ENCODE measurements around the gene UGT1A8. TPM values are rescaled to one million over a fixed set of nuclear protein-coding genes. Genes with fewer than 3 reads are reported as not detected.
"Not testable (repeated sequence)": the region's sequence is repeated elsewhere in the genome, so short reads cannot be mapped to it uniquely, and the experiment has no call there.

UGT1A8 gene
- total RNA-seq, 2 experiments from 2014 or later: not detected

GRCh38 chr2:233603520-233603919 is 13.9 kb upstream of the UGT1A8 start:
- Mint-ChIP-seq H3K4me3 (no peak overlapping the region), H3K27ac (no peak overlapping the region), H3K36me3 (no peaks in the 10 kb centered on the region), H3K27me3 (peaks cover 11% of the 10 kb centered on the region), H3K9me3 (peaks cover 5% of the 10 kb centered on the region), H3K4me1 (no peaks in the 10 kb centered on the region)
- ATAC-seq (ENCODE audit: low read depth): no peak
- POLR2A ChIA-PET: no interaction called here
- DNase-seq: no peak

- POLR2A ChIA-PET: no interaction called here
- Mint-ChIP-seq H3K4me3 (no peak overlapping the region), H3K4me1 (no peaks in the 10 kb centered on the region), H3K9me3 (peaks cover 5% of the 10 kb centered on the region), H3K36me3 (no peaks in the 10 kb centered on the region), H3K27ac (no peak overlapping the region), H3K27me3 (peaks cover 11% of the 10 kb centered on the region)
- no peak for ATAC-seq (ENCODE audit: low read depth)
- DNase-seq: no peak
Observed at GRCh38 chr2:233604826-233605225, 12.6 kb upstream of the UGT1A8 start.

GRCh38 chr2:233605680-233606079 is 11.8 kb upstream of the UGT1A8 start:
- DNase-seq (no peak), ATAC-seq (ENCODE audit: low read depth) (no peak)
- Mint-ChIP-seq H3K4me3 (no peak overlapping the region), H3K9me3 (peaks cover 7% of the 10 kb centered on the region), H3K27me3 (peaks cover 9% of the 10 kb centered on the region), H3K4me1 (no peaks in the 10 kb centered on the region), H3K27ac (no peak overlapping the region), H3K36me3 (no peaks in the 10 kb centered on the region)
- POLR2A ChIA-PET: no interaction called here

GRCh38 chr2:233611284-233611683 is 6.1 kb upstream of the UGT1A8 start:
- DNase-seq: no peak
- H3K36me3 Mint-ChIP-seq: peaks cover 3% of the 10 kb centered on the region
- POLR2A ChIA-PET: no interaction called here
- H3K27me3 Mint-ChIP-seq: peaks cover 19% of the 10 kb centered on the region
- H3K4me3 Mint-ChIP-seq: no peak overlapping the region
- no peak for ATAC-seq (ENCODE audit: low read depth)
- H3K27ac Mint-ChIP-seq: no peak overlapping the region
- H3K9me3 Mint-ChIP-seq: peaks cover 10% of the 10 kb centered on the region
- H3K4me1 Mint-ChIP-seq: no peaks in the 10 kb centered on the region

GRCh38 chr2:233620204-233620603 is 2.8 kb downstream of the UGT1A8 start:
- POLR2A ChIA-PET: no interaction called here
- ATAC-seq (ENCODE audit: low read depth) (no peak), DNase-seq (no peak)
- H3K36me3 Mint-ChIP-seq: no peaks in the 10 kb centered on the region
- no peaks in the 10 kb centered on the region for H3K4me1 Mint-ChIP-seq
- H3K4me3 Mint-ChIP-seq: no peak overlapping the region
- H3K9me3 Mint-ChIP-seq: peaks cover 3% of the 10 kb centered on the region
- H3K27me3 Mint-ChIP-seq: peaks cover 15% of the 10 kb centered on the region
- H3K27ac Mint-ChIP-seq: no peak overlapping the region

- H3K9me3 Mint-ChIP-seq; H3K4me1 Mint-ChIP-seq; DNase-seq; H3K27ac Mint-ChIP-seq; POLR2A ChIA-PET; ATAC-seq (ENCODE audit: low read depth); H3K36me3 Mint-ChIP-seq; H3K4me3 Mint-ChIP-seq: not testable (repeated sequence)
- peaks cover 15% of the 10 kb centered on the region for H3K27me3 Mint-ChIP-seq
Observed at GRCh38 chr2:233621863-233622262, 4.4 kb downstream of the UGT1A8 start.

- H3K27ac Mint-ChIP-seq: no peak overlapping the region
- ATAC-seq (ENCODE audit: low read depth) (no peak), DNase-seq (no peak)
- H3K4me1 Mint-ChIP-seq: no peaks in the 10 kb centered on the region
- H3K4me3 Mint-ChIP-seq: no peak overlapping the region
- H3K9me3 Mint-ChIP-seq: peaks cover 8% of the 10 kb centered on the region
- H3K27me3 Mint-ChIP-seq: peaks cover 15% of the 10 kb centered on the region
- POLR2A ChIA-PET: no interaction called here
- no peaks in the 10 kb centered on the region for H3K36me3 Mint-ChIP-seq
Observed at GRCh38 chr2:233627331-233628025, 10.0 kb downstream of the UGT1A8 start.

GRCh38 chr2:233636306-233636705 is 18.9 kb downstream of the UGT1A8 start, which contains the start of gene UGT1A10:
UGT1A10 (plus strand) TSS chr2:233636448; CDS start chr2:233636523, 75 bp downstream.
- H3K36me3 Mint-ChIP-seq; ATAC-seq (ENCODE audit: low read depth); H3K27ac Mint-ChIP-seq; H3K4me1 Mint-ChIP-seq; DNase-seq; POLR2A ChIA-PET; H3K4me3 Mint-ChIP-seq; H3K9me3 Mint-ChIP-seq: not testable (repeated sequence)
- peaks cover 15% of the 10 kb centered on the region for H3K27me3 Mint-ChIP-seq

- H3K4me3 Mint-ChIP-seq: no peak overlapping the region
- H3K9me3 Mint-ChIP-seq: no peaks in the 10 kb centered on the region
- H3K27ac Mint-ChIP-seq: no peak overlapping the region
- peaks cover 5% of the 10 kb centered on the region for H3K27me3 Mint-ChIP-seq
- H3K36me3 Mint-ChIP-seq: peaks cover 1% of the 10 kb centered on the region
- peaks cover 5% of the 10 kb centered on the region for H3K4me1 Mint-ChIP-seq
- ATAC-seq (ENCODE audit: low read depth) (no peak), DNase-seq (no peak)
- POLR2A ChIA-PET: no interaction called here
Observed at GRCh38 chr2:233638836-233639235, 21.4 kb downstream of the UGT1A8 start.

- POLR2A ChIA-PET: no interaction called here
- Mint-ChIP-seq H3K36me3 (peaks cover 1% of the 10 kb centered on the region), H3K4me1 (peaks cover 5% of the 10 kb centered on the region), H3K4me3 (no peak overlapping the region), H3K27me3 (peaks cover 2% of the 10 kb centered on the region), H3K9me3 (peaks cover 2% of the 10 kb centered on the region), H3K27ac (no peak overlapping the region)
- ATAC-seq (ENCODE audit: low read depth) (no peak), DNase-seq (no peak)
Observed at GRCh38 chr2:233639860-233640259, 22.4 kb downstream of the UGT1A8 start.

GRCh38 chr2:233643128-233643527 is 25.7 kb downstream of the UGT1A8 start:
- ATAC-seq (ENCODE audit: low read depth) (no peak), DNase-seq (no peak)
- Mint-ChIP-seq H3K4me1 (peaks cover 5% of the 10 kb centered on the region), H3K36me3 (peaks cover 3% of the 10 kb centered on the region), H3K4me3 (no peak overlapping the region), H3K27ac (no peak overlapping the region), H3K9me3 (peaks cover 19% of the 10 kb centered on the region), H3K27me3 (no peaks in the 10 kb centered on the region)
- POLR2A ChIA-PET: no interaction called here

- DNase-seq; H3K4me3 Mint-ChIP-seq; H3K4me1 Mint-ChIP-seq; H3K27me3 Mint-ChIP-seq; ATAC-seq (ENCODE audit: low read depth); H3K36me3 Mint-ChIP-seq; POLR2A ChIA-PET; H3K27ac Mint-ChIP-seq: not testable (repeated sequence)
- H3K9me3 Mint-ChIP-seq: peaks cover 19% of the 10 kb centered on the region
Observed at GRCh38 chr2:233646033-233646432, 28.6 kb downstream of the UGT1A8 start.

- H3K4me1 Mint-ChIP-seq: no peaks in the 10 kb centered on the region
- DNase-seq (no peak), ATAC-seq (ENCODE audit: low read depth) (no peak)
- peaks cover 2% of the 10 kb centered on the region for H3K36me3 Mint-ChIP-seq
- H3K27me3 Mint-ChIP-seq: peaks cover 12% of the 10 kb centered on the region
- POLR2A ChIA-PET: no interaction called here
- peaks cover 12% of the 10 kb centered on the region for H3K9me3 Mint-ChIP-seq
- no peak overlapping the region for H3K27ac Mint-ChIP-seq
- no peak overlapping the region for H3K4me3 Mint-ChIP-seq
Observed at GRCh38 chr2:233650981-233651380, 33.5 kb downstream of the UGT1A8 start.

GRCh38 chr2:233651430-233651829 is 34.0 kb downstream of the UGT1A8 start:
- peaks cover 11% of the 10 kb centered on the region for H3K9me3 Mint-ChIP-seq
- H3K27ac Mint-ChIP-seq: no peak overlapping the region
- peaks cover 12% of the 10 kb centered on the region for H3K27me3 Mint-ChIP-seq
- H3K36me3 Mint-ChIP-seq: peaks cover 2% of the 10 kb centered on the region
- no peak for DNase-seq
- no peak overlapping the region for H3K4me3 Mint-ChIP-seq
- POLR2A ChIA-PET: no interaction called here
- H3K4me1 Mint-ChIP-seq: no peaks in the 10 kb centered on the region
- ATAC-seq (ENCODE audit: low read depth): no peak

All from activated naive CD8-positive, alpha-beta T cell treated with anti-CD3 and anti-CD28 coated beads, Interleukin-2, amount 10 ng/mL, durations not matched to agents 7 days and 5 days (primary cell).